ENCODE data around the gene FCGR1A.
"Not testable (repeated sequence)": the region's sequence is repeated elsewhere in the genome, so short reads cannot be mapped to it uniquely, and the experiment has no call there.

- TF ChIP-seq, protein P1, sequence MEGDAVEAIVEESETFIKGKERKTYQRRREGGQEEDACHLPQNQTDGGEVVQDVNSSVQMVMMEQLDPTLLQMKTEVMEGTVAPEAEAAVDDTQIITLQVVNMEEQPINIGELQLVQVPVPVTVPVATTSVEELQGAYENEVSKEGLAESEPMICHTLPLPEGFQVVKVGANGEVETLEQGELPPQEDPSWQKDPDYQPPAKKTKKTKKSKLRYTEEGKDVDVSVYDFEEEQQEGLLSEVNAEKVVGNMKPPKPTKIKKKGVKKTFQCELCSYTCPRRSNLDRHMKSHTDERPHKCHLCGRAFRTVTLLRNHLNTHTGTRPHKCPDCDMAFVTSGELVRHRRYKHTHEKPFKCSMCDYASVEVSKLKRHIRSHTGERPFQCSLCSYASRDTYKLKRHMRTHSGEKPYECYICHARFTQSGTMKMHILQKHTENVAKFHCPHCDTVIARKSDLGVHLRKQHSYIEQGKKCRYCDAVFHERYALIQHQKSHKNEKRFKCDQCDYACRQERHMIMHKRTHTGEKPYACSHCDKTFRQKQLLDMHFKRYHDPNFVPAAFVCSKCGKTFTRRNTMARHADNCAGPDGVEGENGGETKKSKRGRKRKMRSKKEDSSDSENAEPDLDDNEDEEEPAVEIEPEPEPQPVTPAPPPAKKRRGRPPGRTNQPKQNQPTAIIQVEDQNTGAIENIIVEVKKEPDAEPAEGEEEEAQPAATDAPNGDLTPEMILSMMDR (IDR thresholded peaks at IDR 0.05): not testable (repeated sequence)
- not testable (repeated sequence) for TF ChIP-seq POLR2A (IDR thresholded peaks at IDR 0.05)
Observed at GRCh38 chr1:149811514-149811889, 29.0 kb downstream of the FCGR1A start.
